Measurements from ENCODE around the gene HAND2. TPM values are rescaled to one million over a fixed set of nuclear protein-coding genes. Genes with fewer than 3 reads are reported as not detected.

Gene HAND2
- total RNA-seq, 3 donors from 2014 or later (not counting 1 experiment from before 2014, with no cell fraction given): not detected

DNA sequence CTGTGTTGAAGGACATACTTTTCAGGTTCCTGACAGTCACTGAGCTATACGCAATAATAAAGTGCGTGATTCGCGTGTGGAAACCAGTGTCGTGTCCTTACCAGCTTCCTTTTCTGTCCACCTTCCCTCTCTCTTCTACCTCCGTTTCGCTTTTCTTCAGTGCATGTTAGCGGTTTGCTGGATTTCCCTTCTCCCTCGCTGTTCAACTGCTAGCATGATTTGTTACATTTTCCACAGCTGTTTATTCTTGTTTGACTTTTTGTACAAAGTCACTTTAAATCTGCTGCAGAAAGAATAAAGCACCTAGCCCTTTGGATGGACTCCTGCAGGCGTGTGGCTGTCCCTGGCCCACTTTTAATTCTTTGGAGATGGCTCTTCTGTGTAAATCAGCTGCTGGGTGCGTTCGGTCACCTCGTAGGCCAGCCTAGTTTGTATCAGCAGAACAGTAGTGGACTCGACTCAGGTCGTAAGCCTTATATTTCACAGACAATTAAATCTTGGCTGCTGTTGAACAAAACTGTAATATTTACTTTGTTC is 8.9 kb upstream of the HAND2 start:
- no peak for ATAC-seq
- H3K36me3 ChIP-seq (ENCODE audit: control insufficient read depth, insufficient read depth, low read length): no peaks in the 10 kb centered on the region
- no peak for TF ChIP-seq CTCF (IDR thresholded peaks at IDR 0.05)
- 6% methylated on average over 15 of the region's 15 CpGs for WGBS (ENCODE audit: insufficient coverage)
- no peak overlapping the region for H3K4me3 ChIP-seq (ENCODE audit: low read length)
- H3K27ac Mint-ChIP-seq: no peak overlapping the region
- H3K27me3 Mint-ChIP-seq (ENCODE audit: low read depth in 2 of 2): peaks cover 52 to 75% of the 10 kb centered on the region in 2 donors
- H3K4me1 ChIP-seq (ENCODE audit: control insufficient read depth, insufficient read depth, low read length): peaks cover 16% of the 10 kb centered on the region
- peaks cover 70% of the 10 kb centered on the region for H3K27me3 ChIP-seq (ENCODE audit: control insufficient read depth, insufficient read depth, low read length)
- H3K27ac ChIP-seq (ENCODE audit: low read length): no peak overlapping the region
- H3K36me3 Mint-ChIP-seq: peaks cover 31% of the 10 kb centered on the region
- H3K9me3 ChIP-seq (ENCODE audit: control insufficient read depth, insufficient read depth, low read length): no peaks in the 10 kb centered on the region
- peak overlapping the region; percentile 76 for H3K4me3 Mint-ChIP-seq
- peaks cover 9% of the 10 kb centered on the region in 2 donors for H3K4me1 Mint-ChIP-seq
- peak in 1 of 2 donors; percentile 13 for DNase-seq
- intact Hi-C loops (cut with micrococcal nuclease): no loop called here
- no peaks in the 10 kb centered on the region for H3K9me3 Mint-ChIP-seq

GRCh38 chr4:173538148-173538908 is 8.3 kb upstream of the HAND2 start:
- Mint-ChIP-seq H3K36me3 (peaks cover 31% of the 10 kb centered on the region), H3K27me3 (ENCODE audit: low read depth in 2 of 2) (peaks cover 51 to 75% of the 10 kb centered on the region in 2 donors), H3K4me3 (peak overlapping the region; percentile 76), H3K27ac (no peak overlapping the region), H3K4me1 (peaks cover 9% of the 10 kb centered on the region in 2 donors), H3K9me3 (no peaks in the 10 kb centered on the region)
- Histone ChIP-seq H3K27me3 (ENCODE audit: control insufficient read depth, insufficient read depth, low read length) (peaks cover 72% of the 10 kb centered on the region), H3K9me3 (ENCODE audit: control insufficient read depth, insufficient read depth, low read length) (peaks cover under 1% of the 10 kb centered on the region), H3K36me3 (ENCODE audit: control insufficient read depth, insufficient read depth, low read length) (no peaks in the 10 kb centered on the region), H3K27ac (ENCODE audit: low read length) (no peak overlapping the region), H3K4me3 (ENCODE audit: low read length) (no peak overlapping the region), H3K4me1 (ENCODE audit: control insufficient read depth, insufficient read depth, low read length) (peaks cover 16% of the 10 kb centered on the region)
- TF ChIP-seq CTCF (IDR thresholded peaks at IDR 0.05): no peak
- no peak for ATAC-seq
- peak in 1 of 2 donors; percentile 30 for DNase-seq
- intact Hi-C loops (cut with micrococcal nuclease): no loop called here
- WGBS (ENCODE audit: insufficient coverage): 3% methylated on average over 60 of the region's 60 CpGs

- peaks cover 54 to 79% of the 10 kb centered on the region in 2 donors for H3K27me3 Mint-ChIP-seq (ENCODE audit: low read depth in 2 of 2)
- peaks cover 16% of the 10 kb centered on the region for H3K4me1 ChIP-seq (ENCODE audit: control insufficient read depth, insufficient read depth, low read length)
- H3K9me3 Mint-ChIP-seq: no peaks in the 10 kb centered on the region
- peaks cover 31% of the 10 kb centered on the region for H3K36me3 Mint-ChIP-seq
- peaks cover 74% of the 10 kb centered on the region for H3K27me3 ChIP-seq (ENCODE audit: control insufficient read depth, insufficient read depth, low read length)
- ATAC-seq (no peak), DNase-seq (no peak)
- no peak overlapping the region for H3K27ac ChIP-seq (ENCODE audit: low read length)
- TF ChIP-seq CTCF (IDR thresholded peaks at IDR 0.05): no peak
- no peak overlapping the region for H3K4me3 ChIP-seq (ENCODE audit: low read length)
- intact Hi-C loops (cut with micrococcal nuclease): no loop called here
- H3K4me3 Mint-ChIP-seq: no peak overlapping the region
- no peak overlapping the region for H3K27ac Mint-ChIP-seq
- 8% methylated on average over 19 of the region's 21 CpGs for WGBS (ENCODE audit: insufficient coverage)
- H3K9me3 ChIP-seq (ENCODE audit: control insufficient read depth, insufficient read depth, low read length): peaks cover 3% of the 10 kb centered on the region
- no peaks in the 10 kb centered on the region for H3K36me3 ChIP-seq (ENCODE audit: control insufficient read depth, insufficient read depth, low read length)
- peaks cover 9% of the 10 kb centered on the region in 2 donors for H3K4me1 Mint-ChIP-seq
Measured at GRCh38 chr4:173537613-173538147, 7.7 kb upstream of the HAND2 start.

Measured in natural killer cell (primary cell).